GM12878 (cell line): Measurements from ENCODE around the gene ABL1. TPM values are rescaled to one million over a fixed set of nuclear protein-coding genes. Genes with fewer than 3 reads are reported as not detected.
A peak's percentile ranks its signal among the peaks of the same experiment; 100 is the strongest.

ENCODE experiments used
- ATAC-seq: fragments of 200-7000 bp; cut with Tn5 transposase; 3 replicates; pipeline ENCODE4 v1.9.1; 2020; ENCODE audit warnings: mild to moderate bottlenecking, moderate library complexity
- BruUV-seq: library from RNA; stranded (reverse); fragments of 400-500 nt; replicated peaks from 2 replicates; lab custom pipeline; 2021; lab: Mats Ljungman, UMichigan
- CTCF ChIA-PET: fragments of 300-600 bp; sonication (Branson Sonifier 250); formaldehyde crosslinking; extraction: SDS; loops from one replicate; lab custom pipeline; 2021; ENCODE audit warnings: inconsistent platforms; lab: Yijun Ruan, JAX
- POLR2A ChIA-PET: fragments of 350-600 bp; formaldehyde crosslinking; extraction: SDS; loops from one replicate; lab custom pipeline; 2021; ENCODE audit warnings: inconsistent platforms; lab: Charles Lee
- RAD21 ChIA-PET: fragments of 300-600 bp; sonication (Branson Sonifier 250); formaldehyde crosslinking; loops from one replicate; lab custom pipeline; 2023; ENCODE audit warnings: antibody characterized with exemption; ENCODE audit not compliant: unreplicated experiment; lab: Charles Lee
- SMC1A ChIA-PET: fragments of 300-600 bp; sonication (Branson Sonifier 250); formaldehyde crosslinking; loops from one replicate; lab custom pipeline; 2023; ENCODE audit not compliant: unreplicated experiment, uncharacterized antibody; lab: Charles Lee
- DNase-seq: peaks from one replicate; pipeline ENCODE4 v3.0.0-alpha.2; 2011; ENCODE audit warnings: low read depth, low spot score
- FAIRE-seq: peaks from 3 replicates; lab custom pipeline; 2011; peaks lifted over from hg19 to GRCh38; lab: Jason Lieb, UNC
- H2AFZ ChIP-seq: 2 replicates; pipeline ENCODE4 v1.6.0; 2011; ENCODE audit warnings: low read depth, low read length, control low read depth; ENCODE audit not compliant: control insufficient read depth
- H3K27ac ChIP-seq: 2 replicates; pipeline ENCODE4 v1.5.1; 2011; ENCODE audit warnings: control low read depth; ENCODE audit not compliant: control insufficient read depth, insufficient read depth
- H3K27me3 ChIP-seq, 2 experiments: replicated peaks in 1 of 2; 2 replicates each; pipeline versions ENCODE4 v1.6.0 to v1.6.1; 2011; ENCODE audit warnings: low read length in 1 of 2; ENCODE audit not compliant: control insufficient read depth in 2 of 2, insufficient read depth in 2 of 2
- H3K36me3 ChIP-seq, 2 experiments: 2 replicates each; pipeline ENCODE4 v1.5.1; 2011; ENCODE audit warnings: low read length in 1 of 2; ENCODE audit not compliant: control insufficient read depth in 2 of 2, insufficient read depth in 2 of 2
- H3K4me1 ChIP-seq: 2 replicates; pipeline ENCODE4 v1.6.1; 2011; ENCODE audit warnings: mild to moderate bottlenecking, low read length, moderate library complexity, mixed read lengths; ENCODE audit not compliant: control insufficient read depth, insufficient read depth
- H3K4me2 ChIP-seq: 2 replicates; pipeline ENCODE4 v1.6.0; 2011; ENCODE audit warnings: control low read depth; ENCODE audit not compliant: control insufficient read depth, insufficient read depth
- H3K4me3 ChIP-seq: fragments of 200-600 bp; sonication (generic); 2 replicates; pipeline ENCODE4 v1.5.1; 2016
- H3K79me2 ChIP-seq: 2 replicates; pipeline ENCODE4 v1.6.0; 2011; ENCODE audit warnings: low read length; ENCODE audit not compliant: control insufficient read depth, insufficient read depth
- H3K9ac ChIP-seq: 2 replicates; pipeline ENCODE4 v1.8.0; 2011; ENCODE audit warnings: low read length, control low read depth, mixed read lengths; ENCODE audit not compliant: control insufficient read depth, insufficient read depth
- H3K9me3 ChIP-seq: replicated peaks from 3 replicates; pipeline ENCODE4 v1.5.1; 2011; ENCODE audit warnings: mild to moderate bottlenecking, low read length; ENCODE audit not compliant: control insufficient read depth, insufficient read depth
- H4K20me1 ChIP-seq: 2 replicates; pipeline ENCODE4 v1.6.0; 2011; ENCODE audit not compliant: control insufficient read depth, insufficient read depth
- CBFB ChIP-seq: IDR thresholded peaks from 2 replicates; pipeline ENCODE4 v1.6.1; 2016; ENCODE audit warnings: antibody characterized with exemption, low read depth
- E2F4 ChIP-seq: IDR thresholded peaks from 2 replicates; pipeline ENCODE4 v1.6.1; 2012; ENCODE audit warnings: low read depth, low read length, improper control_type of control experiment
- FOXM1 ChIP-seq: IDR thresholded peaks from 2 replicates; pipeline ENCODE4 v1.6.1; 2012; ENCODE audit warnings: low read depth, mild to moderate bottlenecking, inconsistent platforms, low read length, moderate library complexity
- GATAD2B ChIP-seq: fragments of 450-650 bp; conservative IDR thresholded peaks from 2 replicates; pipeline ENCODE4 v1.6.1; 2017; ENCODE audit warnings: low read depth, mild to moderate bottlenecking, moderate library complexity
- IKZF1 ChIP-seq: fragments of 450-650 bp; conservative IDR thresholded peaks from 2 replicates; pipeline ENCODE4 v1.6.1; 2017; ENCODE audit warnings: antibody characterized with exemption, mild to moderate bottlenecking
- IKZF2 ChIP-seq, 2 experiments: fragments of 450-650 bp; IDR thresholded peaks; 2 replicates each; pipeline ENCODE4 v1.6.1; 2017; ENCODE audit warnings: mild to moderate bottlenecking in 2 of 2, moderate library complexity in 2 of 2
- MEF2B ChIP-seq: fragments of 450-650 bp; IDR thresholded peaks from 2 replicates; pipeline ENCODE4 v1.6.1; 2018; ENCODE audit warnings: mild to moderate bottlenecking, moderate library complexity; ENCODE audit not compliant: partially characterized antibody, poor library complexity, severe bottlenecking
- NR2C1 ChIP-seq: fragments of 450-650 bp; IDR thresholded peaks from 2 replicates; pipeline ENCODE4 v1.6.1; 2017; ENCODE audit warnings: antibody characterized with exemption, mild to moderate bottlenecking, moderate library complexity
- NR2C2 ChIP-seq: IDR thresholded peaks from 2 replicates; pipeline ENCODE4 v1.6.1; 2011; ENCODE audit warnings: borderline replicate concordance, low read depth; ENCODE audit not compliant: control insufficient read depth, insufficient read length
- PAX8 ChIP-seq: fragments of 450-650 bp; IDR thresholded peaks from 2 replicates; pipeline ENCODE4 v1.6.1; 2017; ENCODE audit warnings: mild to moderate bottlenecking, moderate library complexity
- RAD21 ChIP-seq: IDR thresholded peaks from 2 replicates; pipeline ENCODE4 v1.6.1; 2011; ENCODE audit warnings: mild to moderate bottlenecking, low read depth, low read length, moderate library complexity; ENCODE audit not compliant: insufficient read depth
- RUNX3 ChIP-seq: IDR thresholded peaks from 2 replicates; pipeline ENCODE4 v1.6.1; 2012; ENCODE audit warnings: low read length, inconsistent platforms
- SMC3 ChIP-seq: IDR thresholded peaks from 2 replicates; pipeline ENCODE4 v1.6.1; 2011; ENCODE audit warnings: low read length, improper control_type of control experiment, borderline replicate concordance
- WGBS: methylation state at CpG from one replicate; pipeline ENCODE4 v1.1.6; 2016; ENCODE audit warnings: low lambda C conversion rate; ENCODE audit not compliant: insufficient replicate concordance, insufficient coverage; ENCODE audit errors: missing lambda C conversion rate; 5-methylcytosine and 5-hydroxymethylcytosine counted together
- in situ Hi-C: fragments of 300-500 bp; cut with MboI; formaldehyde crosslinking; loops from 9 replicates; pipeline ENCODE4 v1.14.3; 2018; ENCODE audit warnings: mixed read lengths
- intact Hi-C: fragments of 100-400 bp; cut with micrococcal nuclease; formaldehyde crosslinking; loops from one replicate; pipeline ENCODE4 v1.14.2; 2022; ENCODE audit not compliant: unreplicated experiment
- polyA plus RNA-seq, 11 experiments: library from polyadenylated mRNA; depleted of rRNA in 4 of 11; unstranded in 6 of 11; stranded (reverse) in 5 of 11; fragments of >200 nt; fragmentation: Nextera tagmentation in 4 of 11; fragmentation: Illumina TruSeq in 1 of 11; extraction: Ambion mirVana in 4 of 11; extraction: Trizol in 1 of 11; gene quantifications; 1 replicate in 1 of 11; 2 replicates in 10 of 11; pipeline versions ENCODE4 v1.2.1 to v1.2.3, GENCODE V29; 2011 to 2016; ENCODE audit warnings: inconsistent platforms in 2 of 11, missing spikeins in 2 of 11, low read depth in 1 of 11
- total RNA-seq, 4 experiments: library from RNA; depleted of rRNA in 3 of 4; stranded (reverse); fragments of >200 nt in 3 of 4; fragmentation: Illumina TruSeq in 1 of 4; extraction: Trizol in 1 of 4; gene quantifications; 2 replicates each; pipeline versions ENCODE4 v1.2.1 to v1.2.3, GENCODE V29; 2013 to 2021
- TF ChIP-seq, protein P1 (sequence below), 3 experiments: IDR thresholded peaks in 2 of 3; conservative IDR thresholded peaks in 1 of 3; 2 replicates each; pipeline ENCODE4 v1.5.1; 2011; ENCODE audit warnings: low read depth in 3 of 3, low read length in 3 of 3, mild to moderate bottlenecking in 3 of 3, control low read depth in 2 of 3, moderate library complexity in 2 of 3, inconsistent platforms in 1 of 3, mixed read lengths in 1 of 3; ENCODE audit not compliant: control insufficient read depth in 2 of 3, insufficient read depth in 1 of 3; ENCODE audit errors: extremely low read depth in 1 of 3
- TF ChIP-seq, protein P2 (sequence below): IDR thresholded peaks from 2 replicates; pipeline ENCODE4 v1.6.1; 2012; ENCODE audit warnings: improper control_type of control experiment, low read depth, low read length; ENCODE audit not compliant: insufficient replicate concordance

ABL1 gene
- total and polyA plus RNA-seq, 10 of the 15 experiments (the other 5 are each of a cell fraction or from before 2014, with no cell fraction given): 0.79 to 51.5 (median 16.3) TPM

DNA sequence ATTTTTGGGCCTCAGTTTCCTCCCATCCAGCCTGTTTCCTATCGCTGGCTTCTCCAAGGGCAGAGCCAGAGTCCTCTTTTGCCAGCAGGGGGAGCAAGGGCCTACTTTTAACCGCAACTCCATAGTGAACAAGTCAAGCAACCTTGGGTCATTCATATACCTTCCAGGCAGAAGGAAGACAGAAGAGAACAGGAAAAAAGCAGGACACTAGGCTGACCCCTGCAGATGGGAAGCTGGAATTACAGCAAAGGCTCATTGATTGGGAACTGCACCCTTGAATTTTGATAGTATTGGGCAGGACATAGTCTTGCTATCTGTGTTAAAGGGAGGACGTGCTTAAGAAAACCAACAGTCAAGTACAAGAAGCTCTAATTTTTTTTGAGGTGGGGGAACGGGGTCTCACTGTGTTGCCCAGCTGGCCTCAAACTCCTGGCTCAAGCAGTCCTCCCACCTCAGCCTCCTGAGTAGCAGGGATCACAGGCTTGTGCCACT, 31.5 kb downstream of the ABL1 start:
- WGBS: 43% methylated on average over 4 of the region's 4 CpGs
- no peaks in the 10 kb centered on the region for H3K79me2 ChIP-seq
- TF ChIP-seq CBFB: peak; percentile 30; the same call in 1 of the 2 replicates
- TF ChIP-seq FOXM1: 0 out of 2 replicates have a peak, but pooled peaks have one; percentile 32
- TF ChIP-seq RAD21: peak; percentile 57
- TF ChIP-seq IKZF2 (IDR thresholded peaks at IDR 0.05): peak in 1 of 2 experiments; percentile 10; a peak in 1 of 4 replicates
- no peak for TF ChIP-seq E2F4
- TF ChIP-seq, protein P1, sequence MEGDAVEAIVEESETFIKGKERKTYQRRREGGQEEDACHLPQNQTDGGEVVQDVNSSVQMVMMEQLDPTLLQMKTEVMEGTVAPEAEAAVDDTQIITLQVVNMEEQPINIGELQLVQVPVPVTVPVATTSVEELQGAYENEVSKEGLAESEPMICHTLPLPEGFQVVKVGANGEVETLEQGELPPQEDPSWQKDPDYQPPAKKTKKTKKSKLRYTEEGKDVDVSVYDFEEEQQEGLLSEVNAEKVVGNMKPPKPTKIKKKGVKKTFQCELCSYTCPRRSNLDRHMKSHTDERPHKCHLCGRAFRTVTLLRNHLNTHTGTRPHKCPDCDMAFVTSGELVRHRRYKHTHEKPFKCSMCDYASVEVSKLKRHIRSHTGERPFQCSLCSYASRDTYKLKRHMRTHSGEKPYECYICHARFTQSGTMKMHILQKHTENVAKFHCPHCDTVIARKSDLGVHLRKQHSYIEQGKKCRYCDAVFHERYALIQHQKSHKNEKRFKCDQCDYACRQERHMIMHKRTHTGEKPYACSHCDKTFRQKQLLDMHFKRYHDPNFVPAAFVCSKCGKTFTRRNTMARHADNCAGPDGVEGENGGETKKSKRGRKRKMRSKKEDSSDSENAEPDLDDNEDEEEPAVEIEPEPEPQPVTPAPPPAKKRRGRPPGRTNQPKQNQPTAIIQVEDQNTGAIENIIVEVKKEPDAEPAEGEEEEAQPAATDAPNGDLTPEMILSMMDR (IDR thresholded peaks at IDR 0.05 in 2 of 3, conservative IDR thresholded peaks at IDR 0.05 in 1 of 3; ENCODE audit: control insufficient read depth in 2 of 3, extremely low read depth in 1 of 3, insufficient read depth in 1 of 3, low read depth in 3 of 3, low read length in 3 of 3): peak; percentile 67 to 79 (median 78)
- no peak for TF ChIP-seq PAX8
- peak; percentile 91 for TF ChIP-seq RUNX3
- peak; percentile 85 for TF ChIP-seq SMC3
- 0 out of 2 replicates have a peak, but pooled peaks have one; percentile 10 for TF ChIP-seq IKZF1
- TF ChIP-seq, protein P2, sequence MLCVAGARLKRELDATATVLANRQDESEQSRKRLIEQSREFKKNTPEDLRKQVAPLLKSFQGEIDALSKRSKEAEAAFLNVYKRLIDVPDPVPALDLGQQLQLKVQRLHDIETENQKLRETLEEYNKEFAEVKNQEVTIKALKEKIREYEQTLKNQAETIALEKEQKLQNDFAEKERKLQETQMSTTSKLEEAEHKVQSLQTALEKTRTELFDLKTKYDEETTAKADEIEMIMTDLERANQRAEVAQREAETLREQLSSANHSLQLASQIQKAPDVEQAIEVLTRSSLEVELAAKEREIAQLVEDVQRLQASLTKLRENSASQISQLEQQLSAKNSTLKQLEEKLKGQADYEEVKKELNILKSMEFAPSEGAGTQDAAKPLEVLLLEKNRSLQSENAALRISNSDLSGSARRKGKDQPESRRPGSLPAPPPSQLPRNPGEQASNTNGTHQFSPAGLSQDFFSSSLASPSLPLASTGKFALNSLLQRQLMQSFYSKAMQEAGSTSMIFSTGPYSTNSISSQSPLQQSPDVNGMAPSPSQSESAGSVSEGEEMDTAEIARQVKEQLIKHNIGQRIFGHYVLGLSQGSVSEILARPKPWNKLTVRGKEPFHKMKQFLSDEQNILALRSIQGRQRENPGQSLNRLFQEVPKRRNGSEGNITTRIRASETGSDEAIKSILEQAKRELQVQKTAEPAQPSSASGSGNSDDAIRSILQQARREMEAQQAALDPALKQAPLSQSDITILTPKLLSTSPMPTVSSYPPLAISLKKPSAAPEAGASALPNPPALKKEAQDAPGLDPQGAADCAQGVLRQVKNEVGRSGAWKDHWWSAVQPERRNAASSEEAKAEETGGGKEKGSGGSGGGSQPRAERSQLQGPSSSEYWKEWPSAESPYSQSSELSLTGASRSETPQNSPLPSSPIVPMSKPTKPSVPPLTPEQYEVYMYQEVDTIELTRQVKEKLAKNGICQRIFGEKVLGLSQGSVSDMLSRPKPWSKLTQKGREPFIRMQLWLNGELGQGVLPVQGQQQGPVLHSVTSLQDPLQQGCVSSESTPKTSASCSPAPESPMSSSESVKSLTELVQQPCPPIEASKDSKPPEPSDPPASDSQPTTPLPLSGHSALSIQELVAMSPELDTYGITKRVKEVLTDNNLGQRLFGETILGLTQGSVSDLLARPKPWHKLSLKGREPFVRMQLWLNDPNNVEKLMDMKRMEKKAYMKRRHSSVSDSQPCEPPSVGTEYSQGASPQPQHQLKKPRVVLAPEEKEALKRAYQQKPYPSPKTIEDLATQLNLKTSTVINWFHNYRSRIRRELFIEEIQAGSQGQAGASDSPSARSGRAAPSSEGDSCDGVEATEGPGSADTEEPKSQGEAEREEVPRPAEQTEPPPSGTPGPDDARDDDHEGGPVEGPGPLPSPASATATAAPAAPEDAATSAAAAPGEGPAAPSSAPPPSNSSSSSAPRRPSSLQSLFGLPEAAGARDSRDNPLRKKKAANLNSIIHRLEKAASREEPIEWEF: no peak
- TF ChIP-seq NR2C1: no peak
- TF ChIP-seq GATAD2B: no peak
- no peak for TF ChIP-seq MEF2B
- no peak for TF ChIP-seq NR2C2

More for the DNA sequence above, 31.5 kb downstream of the ABL1 start:
- no TSS peak for BruUV-seq
- Histone ChIP-seq H4K20me1 (peaks cover 6% of the 10 kb centered on the region; the same call in 1 of the 2 replicates), H3K4me1 (peaks cover 19% of the 10 kb centered on the region), H3K4me2 (no peak overlapping the region), H3K9me3 (no peaks in the 10 kb centered on the region), H3K27ac (no peak overlapping the region), H3K36me3 (peaks cover 8 to 23% of the 10 kb centered on the region in 2 experiments; a peak in 3 of 4 replicates), H3K4me3 (no peak overlapping the region), H3K9ac (no peak overlapping the region), H2AFZ (no peak overlapping the region), H3K27me3 (no peaks in the 10 kb centered on the region)
- peak; percentile 50 for ATAC-seq
- ChIA-PET SMC1A (interaction anchor here (0.8 to 2.7 kb wide), 20 partner anchors 16 to 180 kb away, joined by 3 to 25 read pairs (median 5); partner anchors contain the start of gene EXOSC2), POLR2A (no interaction called here), RAD21 (interaction anchor here (0.7 to 4.6 kb wide), 8 partner anchors 21 to 180 kb away, joined by 3 to 28 read pairs (median 4); no protein-coding TSS in a partner anchor), CTCF (interaction anchor here (0.5 to 11.0 kb wide), 35 partner anchors 9 to 191 kb away, joined by 3 to 267 read pairs (median 4); no protein-coding TSS in a partner anchor)
- peak; percentile 80 for FAIRE-seq
- in situ Hi-C loops: loop anchor here (5.0 to 10.0 kb wide), 3 partner anchors 76 to 412 kb away; no protein-coding TSS in a partner anchor
- intact Hi-C loops: loop anchor here (1.0 kb wide), 3 partner anchors 75 to 180 kb away; no protein-coding TSS in a partner anchor
- peak; percentile 17 for DNase-seq
